ENCODE results near the gene KRTAP29-1.

- TF ChIP-seq CTCF (conservative IDR thresholded peaks at IDR 0.05 in 1 of 2, IDR thresholded peaks at IDR 0.05 in 1 of 2; ENCODE audit: low read depth in 1 of 2, low read length in 2 of 2) (no peak), EZH2 (IDR thresholded peaks at IDR 0.05; ENCODE audit: low read length, missing control alignments) (no peak)
Observed at GRCh38 chr17:41340494-41340893, 37.8 kb upstream of the KRTAP29-1 start.

Measured in fibroblast of lung (primary cell).